Neural cell (in vitro differentiated cells): Measurements from ENCODE around the gene ASTN1.

Source experiments
- EP300 ChIP-seq: fragments of 450-650 bp; conservative IDR thresholded peaks from 2 replicates; pipeline ENCODE4 v1.6.1; 2014; ENCODE audit warnings: antibody characterized with exemption, mild to moderate bottlenecking, moderate library complexity; ENCODE audit not compliant: poor library complexity, severe bottlenecking
- EZH2 ChIP-seq: fragments of 200-600, 300-800 bp; shearing (Covaris generic), sonication (generic); IDR thresholded peaks from 2 replicates; pipeline ENCODE4 v1.6.1; 2014; ENCODE audit warnings: antibody characterized with exemption, low read length, borderline replicate concordance, mild to moderate bottlenecking; ENCODE audit not compliant: insufficient read depth, poor library complexity, severe bottlenecking
- POLR2AphosphoS5 ChIP-seq: IDR thresholded peaks from 2 replicates; pipeline ENCODE4 v1.6.1; 2012
- RAD21 ChIP-seq: fragments of 450-650 bp; conservative IDR thresholded peaks from 2 replicates; pipeline ENCODE4 v1.6.1; 2014; ENCODE audit warnings: antibody characterized with exemption, mild to moderate bottlenecking, moderate library complexity
- SMC3 ChIP-seq: fragments of 450-650 bp; conservative IDR thresholded peaks from 2 replicates; pipeline ENCODE4 v1.6.1; 2014; ENCODE audit warnings: antibody characterized with exemption, mild to moderate bottlenecking, moderate library complexity; ENCODE audit not compliant: poor library complexity
- TAF1 ChIP-seq: IDR thresholded peaks from 2 replicates; pipeline ENCODE4 v1.6.1; 2012; ENCODE audit warnings: low read depth
- TF ChIP-seq, protein P1 (sequence below): fragments of 450-650 bp; IDR thresholded peaks from 2 replicates; pipeline ENCODE4 v1.5.1; 2014; ENCODE audit warnings: antibody characterized with exemption, mild to moderate bottlenecking, moderate library complexity; ENCODE audit not compliant: poor library complexity, severe bottlenecking
- TF ChIP-seq, protein P2 (sequence below): IDR thresholded peaks from 2 replicates; pipeline ENCODE4 v1.6.1; 2012; ENCODE audit warnings: borderline replicate concordance

DNA sequence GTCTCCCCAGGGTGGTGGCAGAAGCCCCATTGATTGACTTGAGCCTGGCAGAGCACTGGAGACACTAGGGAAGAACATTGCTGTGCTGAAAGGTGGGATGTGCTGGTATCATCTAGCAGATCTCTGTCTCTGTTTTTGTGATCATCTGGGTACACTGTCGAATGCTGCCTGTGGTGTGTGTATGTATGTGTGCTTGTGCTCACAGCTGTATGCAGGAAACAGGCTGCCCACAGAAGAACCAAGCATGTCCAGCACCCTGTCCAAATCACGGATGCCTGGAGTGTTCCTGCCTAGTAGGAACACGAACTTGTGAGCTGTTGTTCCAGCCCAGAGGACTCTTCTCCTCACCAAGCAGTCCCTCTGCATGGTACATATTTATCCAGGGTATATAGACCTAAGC, 7.8 kb upstream of the ASTN1 start:
- TF ChIP-seq, protein P1, sequence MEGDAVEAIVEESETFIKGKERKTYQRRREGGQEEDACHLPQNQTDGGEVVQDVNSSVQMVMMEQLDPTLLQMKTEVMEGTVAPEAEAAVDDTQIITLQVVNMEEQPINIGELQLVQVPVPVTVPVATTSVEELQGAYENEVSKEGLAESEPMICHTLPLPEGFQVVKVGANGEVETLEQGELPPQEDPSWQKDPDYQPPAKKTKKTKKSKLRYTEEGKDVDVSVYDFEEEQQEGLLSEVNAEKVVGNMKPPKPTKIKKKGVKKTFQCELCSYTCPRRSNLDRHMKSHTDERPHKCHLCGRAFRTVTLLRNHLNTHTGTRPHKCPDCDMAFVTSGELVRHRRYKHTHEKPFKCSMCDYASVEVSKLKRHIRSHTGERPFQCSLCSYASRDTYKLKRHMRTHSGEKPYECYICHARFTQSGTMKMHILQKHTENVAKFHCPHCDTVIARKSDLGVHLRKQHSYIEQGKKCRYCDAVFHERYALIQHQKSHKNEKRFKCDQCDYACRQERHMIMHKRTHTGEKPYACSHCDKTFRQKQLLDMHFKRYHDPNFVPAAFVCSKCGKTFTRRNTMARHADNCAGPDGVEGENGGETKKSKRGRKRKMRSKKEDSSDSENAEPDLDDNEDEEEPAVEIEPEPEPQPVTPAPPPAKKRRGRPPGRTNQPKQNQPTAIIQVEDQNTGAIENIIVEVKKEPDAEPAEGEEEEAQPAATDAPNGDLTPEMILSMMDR = no peak
- TF ChIP-seq TAF1 (no peak), RAD21 (no peak), EP300 (no peak), EZH2 (no peak), POLR2AphosphoS5 (no peak), SMC3 (no peak)
- TF ChIP-seq, protein P2, sequence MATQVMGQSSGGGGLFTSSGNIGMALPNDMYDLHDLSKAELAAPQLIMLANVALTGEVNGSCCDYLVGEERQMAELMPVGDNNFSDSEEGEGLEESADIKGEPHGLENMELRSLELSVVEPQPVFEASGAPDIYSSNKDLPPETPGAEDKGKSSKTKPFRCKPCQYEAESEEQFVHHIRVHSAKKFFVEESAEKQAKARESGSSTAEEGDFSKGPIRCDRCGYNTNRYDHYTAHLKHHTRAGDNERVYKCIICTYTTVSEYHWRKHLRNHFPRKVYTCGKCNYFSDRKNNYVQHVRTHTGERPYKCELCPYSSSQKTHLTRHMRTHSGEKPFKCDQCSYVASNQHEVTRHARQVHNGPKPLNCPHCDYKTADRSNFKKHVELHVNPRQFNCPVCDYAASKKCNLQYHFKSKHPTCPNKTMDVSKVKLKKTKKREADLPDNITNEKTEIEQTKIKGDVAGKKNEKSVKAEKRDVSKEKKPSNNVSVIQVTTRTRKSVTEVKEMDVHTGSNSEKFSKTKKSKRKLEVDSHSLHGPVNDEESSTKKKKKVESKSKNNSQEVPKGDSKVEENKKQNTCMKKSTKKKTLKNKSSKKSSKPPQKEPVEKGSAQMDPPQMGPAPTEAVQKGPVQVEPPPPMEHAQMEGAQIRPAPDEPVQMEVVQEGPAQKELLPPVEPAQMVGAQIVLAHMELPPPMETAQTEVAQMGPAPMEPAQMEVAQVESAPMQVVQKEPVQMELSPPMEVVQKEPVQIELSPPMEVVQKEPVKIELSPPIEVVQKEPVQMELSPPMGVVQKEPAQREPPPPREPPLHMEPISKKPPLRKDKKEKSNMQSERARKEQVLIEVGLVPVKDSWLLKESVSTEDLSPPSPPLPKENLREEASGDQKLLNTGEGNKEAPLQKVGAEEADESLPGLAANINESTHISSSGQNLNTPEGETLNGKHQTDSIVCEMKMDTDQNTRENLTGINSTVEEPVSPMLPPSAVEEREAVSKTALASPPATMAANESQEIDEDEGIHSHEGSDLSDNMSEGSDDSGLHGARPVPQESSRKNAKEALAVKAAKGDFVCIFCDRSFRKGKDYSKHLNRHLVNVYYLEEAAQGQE = no peak
